ENCODE results near the gene B3GNT3. TPM values are rescaled to one million over a fixed set of nuclear protein-coding genes. Genes with fewer than 3 reads are reported as not detected.

B3GNT3 gene
- total RNA-seq, 4 donors from 2014 or later: 0.20 to 2.4 (median 0.44) TPM; not detected in 1

DNA sequence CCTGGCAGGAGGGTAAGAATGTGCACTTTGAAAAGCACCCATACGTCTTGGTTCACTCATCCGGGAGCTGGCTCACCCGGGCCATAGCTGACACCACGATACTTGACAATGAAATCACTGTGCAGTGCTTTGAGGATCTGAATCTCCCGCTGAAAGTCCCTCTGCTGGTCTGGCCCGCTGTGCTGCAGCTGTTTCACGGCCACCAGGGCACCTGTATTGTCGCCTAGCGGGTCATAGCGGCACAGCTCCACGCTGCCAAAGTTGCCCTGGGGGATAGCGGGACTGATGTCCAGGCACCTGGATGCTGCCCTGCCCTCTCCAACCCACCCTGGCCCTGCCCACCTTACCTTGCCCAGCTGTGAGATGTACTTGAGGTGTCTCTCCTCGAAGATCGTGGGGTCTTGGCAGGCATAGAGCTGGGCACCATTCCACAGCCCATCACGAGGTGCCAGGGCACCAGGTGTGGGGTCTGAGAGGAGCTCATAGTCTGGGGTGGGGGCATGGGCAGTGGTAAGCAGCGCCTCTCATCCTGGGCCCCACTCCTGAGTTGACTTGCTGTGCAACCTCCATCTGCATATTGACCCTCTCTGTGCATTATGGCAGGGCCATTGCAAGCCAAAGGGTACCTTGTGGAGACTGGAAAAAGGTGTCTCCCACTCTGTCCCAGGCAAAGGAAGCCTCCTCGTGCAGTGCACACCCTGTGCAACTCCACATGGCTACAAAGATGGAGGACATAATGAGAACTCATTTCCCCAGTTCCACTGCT lies 37.7 kb downstream of the B3GNT3 start:
- H3K4me3 ChIP-seq: no peak overlapping the region
- H3K27me3 ChIP-seq: peaks cover 0 to 51% of the 10 kb centered on the region in 2 donors
- 80 to 85% methylated on average over 14 to 16 of the region's 17 CpGs for WGBS, 2 donors
- DNase-seq (ENCODE audit: low spot score in 2 of 2): no peak
- no peak overlapping the region for H3K27ac ChIP-seq
- H3K36me3 ChIP-seq: peaks cover 0 to 4% (median 0%) of the 10 kb centered on the region in 3 donors
- TF ChIP-seq POLR2A (IDR thresholded peaks at IDR 0.05): no peak
- TF ChIP-seq, protein P1, sequence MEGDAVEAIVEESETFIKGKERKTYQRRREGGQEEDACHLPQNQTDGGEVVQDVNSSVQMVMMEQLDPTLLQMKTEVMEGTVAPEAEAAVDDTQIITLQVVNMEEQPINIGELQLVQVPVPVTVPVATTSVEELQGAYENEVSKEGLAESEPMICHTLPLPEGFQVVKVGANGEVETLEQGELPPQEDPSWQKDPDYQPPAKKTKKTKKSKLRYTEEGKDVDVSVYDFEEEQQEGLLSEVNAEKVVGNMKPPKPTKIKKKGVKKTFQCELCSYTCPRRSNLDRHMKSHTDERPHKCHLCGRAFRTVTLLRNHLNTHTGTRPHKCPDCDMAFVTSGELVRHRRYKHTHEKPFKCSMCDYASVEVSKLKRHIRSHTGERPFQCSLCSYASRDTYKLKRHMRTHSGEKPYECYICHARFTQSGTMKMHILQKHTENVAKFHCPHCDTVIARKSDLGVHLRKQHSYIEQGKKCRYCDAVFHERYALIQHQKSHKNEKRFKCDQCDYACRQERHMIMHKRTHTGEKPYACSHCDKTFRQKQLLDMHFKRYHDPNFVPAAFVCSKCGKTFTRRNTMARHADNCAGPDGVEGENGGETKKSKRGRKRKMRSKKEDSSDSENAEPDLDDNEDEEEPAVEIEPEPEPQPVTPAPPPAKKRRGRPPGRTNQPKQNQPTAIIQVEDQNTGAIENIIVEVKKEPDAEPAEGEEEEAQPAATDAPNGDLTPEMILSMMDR (IDR thresholded peaks at IDR 0.05): no peak
- no peaks in the 10 kb centered on the region for H3K9me3 ChIP-seq
- H3K4me1 ChIP-seq: peaks cover 0 to 16% (median 0%) of the 10 kb centered on the region in 4 donors

DNA sequence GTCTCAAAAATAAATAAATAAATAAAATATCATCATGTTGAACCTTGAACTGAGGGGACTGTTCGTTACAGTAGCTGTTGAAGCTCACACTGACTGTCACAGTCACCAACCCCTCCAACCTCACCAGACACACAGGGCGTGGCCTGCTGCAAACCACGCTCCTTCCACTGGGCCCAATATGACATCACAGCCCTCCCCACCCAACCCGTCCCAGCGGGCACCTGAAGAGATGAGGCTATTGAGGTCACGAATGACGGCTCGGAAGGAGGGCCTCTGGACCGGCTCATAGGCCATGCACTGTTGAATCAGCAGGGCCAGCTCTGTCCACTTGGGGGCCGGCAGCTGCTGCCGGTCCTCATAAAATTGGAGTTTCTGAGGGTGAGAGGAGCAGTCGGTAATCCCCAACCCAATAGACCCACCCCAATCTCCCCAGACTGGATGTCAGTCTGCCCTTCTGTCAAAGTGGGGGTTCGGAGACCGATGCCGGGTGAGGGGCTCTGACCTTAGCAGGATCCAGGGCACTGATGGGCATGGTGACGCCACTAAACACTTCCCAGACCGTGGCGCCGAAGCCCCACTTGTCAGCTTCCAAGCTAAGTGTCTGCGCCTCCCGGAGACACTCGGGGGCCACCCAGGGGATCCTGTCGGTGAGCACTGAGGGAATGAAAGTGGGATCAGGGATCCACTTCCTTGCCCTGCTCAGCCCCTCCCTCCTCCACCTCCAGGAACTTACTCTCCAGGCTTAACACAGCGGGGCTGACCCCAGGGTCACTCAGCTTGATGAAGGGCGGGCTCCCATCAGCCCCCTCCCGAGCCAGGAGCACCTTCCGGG lies 39.6 kb downstream of the B3GNT3 start:
- peaks cover 0 to 16% (median 0%) of the 10 kb centered on the region in 4 donors for H3K4me1 ChIP-seq
- peaks cover 0 to 34% of the 10 kb centered on the region in 2 donors for H3K27me3 ChIP-seq
- H3K27ac ChIP-seq: no peak overlapping the region
- H3K36me3 ChIP-seq: peaks cover 0 to 6% (median 4%) of the 10 kb centered on the region in 3 donors
- no peak for DNase-seq (ENCODE audit: low spot score in 2 of 2)
- 64 to 83% methylated on average over 20 to 27 of the region's 27 CpGs for WGBS, 2 donors
- no peak for TF ChIP-seq EP300 (IDR thresholded peaks at IDR 0.05)
- no peak for TF ChIP-seq POLR2A (IDR thresholded peaks at IDR 0.05)
- TF ChIP-seq, protein P1 (IDR thresholded peaks at IDR 0.05): no peak
- H3K9me3 ChIP-seq: no peaks in the 10 kb centered on the region
- no peak overlapping the region for H3K4me3 ChIP-seq

DNA sequence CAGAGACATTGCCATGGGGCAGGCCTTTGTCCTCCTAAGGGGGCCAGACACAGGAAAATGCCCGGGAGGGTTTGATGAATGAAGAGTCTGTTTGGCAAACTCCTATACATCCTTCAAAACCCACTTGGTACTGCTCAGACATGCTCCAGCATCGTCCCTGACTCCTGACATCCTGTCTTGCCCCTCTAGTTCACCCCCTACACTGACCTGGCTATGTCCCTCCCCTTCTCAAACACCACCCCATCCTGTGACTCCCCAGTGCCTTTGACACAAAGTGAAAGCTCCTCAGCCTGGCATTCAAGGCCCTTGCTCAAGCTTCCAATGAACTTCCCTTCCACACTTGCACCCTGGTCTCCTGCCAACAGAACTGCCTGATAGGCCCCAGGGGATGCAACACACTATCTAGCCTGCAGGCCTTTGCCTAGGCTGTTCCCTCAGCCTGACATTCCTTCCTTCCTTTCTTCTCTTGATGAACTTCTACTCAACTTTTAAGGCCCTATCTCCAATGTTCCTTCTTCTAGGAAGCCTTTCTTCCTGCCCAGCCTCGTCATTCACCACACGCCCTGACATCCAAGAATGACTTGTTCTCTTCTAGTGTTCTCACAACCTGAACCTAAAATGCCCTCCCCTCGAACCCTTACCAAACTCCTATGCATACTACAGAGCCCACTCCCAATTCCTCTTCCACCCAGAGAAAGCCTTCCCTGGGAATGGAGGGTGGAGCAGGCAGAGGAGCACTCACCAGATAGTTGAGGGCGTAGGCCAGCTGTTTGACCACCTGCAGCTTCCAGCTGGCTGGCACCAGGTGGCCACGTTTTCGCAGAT lies 40.5 kb downstream of the B3GNT3 start:
- H3K4me3 ChIP-seq: no peak overlapping the region
- DNase-seq (ENCODE audit: low spot score in 2 of 2): no peak
- no peak for TF ChIP-seq EP300 (IDR thresholded peaks at IDR 0.05)
- 73 to 81% methylated on average over 8 of the region's 8 CpGs for WGBS, 2 donors
- no peaks in the 10 kb centered on the region for H3K9me3 ChIP-seq
- peaks cover 0 to 9% (median 0%) of the 10 kb centered on the region in 4 donors for H3K4me1 ChIP-seq
- peaks cover 0 to 31% of the 10 kb centered on the region in 2 donors for H3K27me3 ChIP-seq
- no peak overlapping the region for H3K27ac ChIP-seq
- H3K36me3 ChIP-seq: peaks cover 0 to 6% (median 4%) of the 10 kb centered on the region in 3 donors

DNA sequence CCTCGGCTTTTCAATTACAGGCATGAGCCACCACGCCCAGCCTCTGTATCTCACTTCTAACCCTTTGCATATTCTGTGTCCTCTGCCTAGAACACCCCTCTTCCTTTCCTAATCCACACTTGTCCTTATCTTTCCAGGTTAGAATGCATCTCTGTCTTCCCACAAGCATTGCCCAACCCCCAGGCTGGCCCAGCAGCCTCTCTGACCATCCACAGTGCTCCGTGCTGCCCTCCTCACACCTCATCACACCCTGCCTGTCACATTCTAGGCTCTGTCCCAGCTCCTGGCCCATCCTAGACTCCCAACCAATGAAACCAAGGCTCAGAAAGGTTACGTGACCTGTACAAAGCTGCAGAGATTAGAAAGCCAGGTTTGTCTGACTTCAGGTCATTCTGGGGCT lies 41.6 kb downstream of the B3GNT3 start:
- H3K27me3 ChIP-seq: peaks cover 0 to 31% of the 10 kb centered on the region in 2 donors
- TF ChIP-seq, protein P1 (IDR thresholded peaks at IDR 0.05): no peak
- no peak for TF ChIP-seq POLR2A (IDR thresholded peaks at IDR 0.05)
- no peak for TF ChIP-seq EP300 (IDR thresholded peaks at IDR 0.05)
- peaks cover 0 to 6% (median 2%) of the 10 kb centered on the region in 3 donors for H3K36me3 ChIP-seq
- H3K27ac ChIP-seq: no peak overlapping the region
- no peak overlapping the region for H3K4me3 ChIP-seq
- peaks cover 0 to 7% (median 2%) of the 10 kb centered on the region in 4 donors for H3K4me1 ChIP-seq
- WGBS, 2 donors: 69 to 71% methylated on average over 4 of the region's 4 CpGs
- DNase-seq (ENCODE audit: low spot score in 2 of 2): no peak
- H3K9me3 ChIP-seq: no peaks in the 10 kb centered on the region

DNA sequence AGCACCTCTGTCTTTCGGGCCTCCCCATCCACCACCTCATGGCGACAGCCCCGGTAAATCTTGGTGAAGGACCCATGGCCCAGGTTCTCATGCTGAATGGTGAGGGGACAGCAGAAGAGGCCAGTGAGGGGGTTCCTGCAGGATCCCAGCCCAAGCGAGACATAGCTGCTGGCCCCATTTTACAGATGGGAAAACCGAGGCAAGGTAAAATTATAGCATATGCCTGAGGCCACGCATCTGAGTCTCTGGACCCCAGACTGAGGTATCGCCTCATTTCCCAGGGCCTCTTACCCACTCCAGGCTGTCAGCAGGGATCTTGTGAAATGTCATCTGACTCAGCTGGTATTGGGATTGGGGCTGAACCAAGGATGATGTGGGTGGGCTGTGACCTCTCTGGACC lies 43.0 kb downstream of the B3GNT3 start:
- WGBS, 2 donors: 95 to 97% methylated on average over 7 of the region's 7 CpGs

More for the DNA sequence above, 43.0 kb downstream of the B3GNT3 start:
- H3K4me3 ChIP-seq: no peak overlapping the region
- H3K27me3 ChIP-seq: peaks cover 0 to 32% of the 10 kb centered on the region in 2 donors
- DNase-seq (ENCODE audit: low spot score in 2 of 2): no peak
- no peak overlapping the region for H3K27ac ChIP-seq
- peaks cover 0 to 6% (median 0%) of the 10 kb centered on the region in 3 donors for H3K36me3 ChIP-seq
- TF ChIP-seq, protein P1 (IDR thresholded peaks at IDR 0.05): no peak
- TF ChIP-seq EP300 (IDR thresholded peaks at IDR 0.05) (no peak), POLR2A (IDR thresholded peaks at IDR 0.05) (no peak)
- H3K4me1 ChIP-seq: peaks cover 0 to 17% (median 4%) of the 10 kb centered on the region in 4 donors
- no peaks in the 10 kb centered on the region for H3K9me3 ChIP-seq
